Measurements from ENCODE around the gene CORO2A. TPM values are rescaled to one million over a fixed set of nuclear protein-coding genes. Genes with fewer than 3 reads are reported as not detected.
A peak's percentile ranks its signal among the peaks of the same experiment; 100 is the strongest.

Gene CORO2A
- total and polyA plus RNA-seq, 2 of the 4 experiments (the other 2 are of a cell fraction), result 1.9 to 2.2 TPM

- Histone ChIP-seq H3K27ac (ENCODE audit: insufficient read depth, low read length) (peak overlapping the region; percentile 55), H3K14ac (replicated peaks; ENCODE audit: low read depth, low read length) (peak overlapping the region; percentile 31; the same call in 1 of the 2 replicates), H3K27me3 (ENCODE audit: control insufficient read depth, insufficient read depth, low read length) (no peaks in the 10 kb centered on the region), H2BK20ac (ENCODE audit: low read depth, low read length) (peak overlapping the region; percentile 75; the same call in 1 of the 2 replicates), H2AK5ac (ENCODE audit: low read depth, low read length) (peak overlapping the region; percentile 86; the same call in 1 of the 2 replicates), H3K4ac (ENCODE audit: low read depth, low read length) (peak overlapping the region; percentile 50), H3K9me1 (ENCODE audit: insufficient read depth, low read length) (peaks cover 19% of the 10 kb centered on the region), H3K79me1 (ENCODE audit: low read depth in 1 of 2, low read length in 2 of 2) (peaks cover 9 to 57% of the 10 kb centered on the region in 2 experiments), H4K20me1 (ENCODE audit: insufficient read depth, low read length) (no peaks in the 10 kb centered on the region), H3K36me3 (ENCODE audit: control insufficient read depth, insufficient read depth, low read length) (peaks cover 18% of the 10 kb centered on the region), H3K56ac (ENCODE audit: extremely low read depth, insufficient read depth, low read length) (no peak overlapping the region), H2AFZ (replicated peaks; ENCODE audit: low read length, poor library complexity) (no peak overlapping the region), H4K91ac (ENCODE audit: insufficient read depth, low read depth, low read length) (peak overlapping the region; percentile 46), H4K5ac (ENCODE audit: low read depth, low read length) (peak overlapping the region; percentile 51), H3K18ac (ENCODE audit: low read depth, low read length) (no peak overlapping the region), H3K23ac (ENCODE audit: low read depth, low read length) (no peak overlapping the region), H3K4me2 (ENCODE audit: low read depth, low read length) (no peak overlapping the region), H2BK120ac (ENCODE audit: low read depth, low read length) (peak overlapping the region; percentile 65), H3K4me1 (ENCODE audit: control insufficient read depth, insufficient read depth, low read length) (peaks cover 20% of the 10 kb centered on the region), H2BK5ac (ENCODE audit: low read depth, low read length, poor library complexity, severe bottlenecking) (peak overlapping the region; percentile 73), H2AK9ac (replicated peaks; ENCODE audit: low read depth, low read length, poor library complexity) (no peak overlapping the region), H3K9ac (ENCODE audit: low read depth, low read length) (no peak overlapping the region), H3K4me3 (ENCODE audit: insufficient read depth, low read depth, low read length) (no peak overlapping the region), H4K8ac (ENCODE audit: low read depth in 2 of 2, low read length in 2 of 2) (peak overlapping the region in 1 of 2 experiments; percentile 19; a peak in 2 of 4 replicates), H2BK15ac (ENCODE audit: low read depth, low read length) (peak overlapping the region; percentile 11; the same call in 1 of the 3 replicates), H3K9me3 (ENCODE audit: control insufficient read depth, insufficient read depth, low read length) (no peaks in the 10 kb centered on the region)
- dilution Hi-C loops (cut with HindIII; ENCODE audit: low sequenced_read_pairs, unreplicated experiment), result no loop called here
- TF ChIP-seq NFE2L2 (IDR thresholded peaks at IDR 0.05; ENCODE audit: low read depth, low read length), result no peak
- TF ChIP-seq SMC3 (IDR thresholded peaks at IDR 0.05; ENCODE audit: low read depth, low read length), result no peak
- TF ChIP-seq CHD1 (IDR thresholded peaks at IDR 0.05; ENCODE audit: low read depth, low read length), result no peak
- no peak for TF ChIP-seq CTCF (conservative IDR thresholded peaks at IDR 0.05; ENCODE audit: low read depth, low read length)
- no peak for TF ChIP-seq RAD21 (IDR thresholded peaks at IDR 0.05; ENCODE audit: low read length)
- TF ChIP-seq RCOR1 (IDR thresholded peaks at IDR 0.05; ENCODE audit: insufficient replicate concordance, low read length), result no peak
- TF ChIP-seq ELK1 (IDR thresholded peaks at IDR 0.05; ENCODE audit: borderline replicate concordance, low read depth, low read length), result no peak
- TF ChIP-seq BHLHE40 (IDR thresholded peaks at IDR 0.05; ENCODE audit: low read depth, low read length), result no peak
- TF ChIP-seq CEBPB (IDR thresholded peaks at IDR 0.05; ENCODE audit: low read depth, low read length), result no peak
- TF ChIP-seq MAFK (IDR thresholded peaks at IDR 0.05; ENCODE audit: low read depth, low read length), result no peak
- TF ChIP-seq USF2 (IDR thresholded peaks at IDR 0.05; ENCODE audit: low read depth, low read length), result no peak
- TF ChIP-seq POLR2A (IDR thresholded peaks at IDR 0.05; ENCODE audit: low read depth, low read length), result no peak
- intact Hi-C loops (cut with micrococcal nuclease), result no loop called here
- BruUV-seq (replicated peaks), result no TSS peak
- POLR2A ChIA-PET (ENCODE audit: unreplicated experiment), result no interaction called here
- in situ Hi-C loops (cut with MboI; ENCODE audit: low sequenced_read_pairs), result no loop called here
- CTCF ChIA-PET, result no interaction called here
- ATAC-seq (ENCODE audit: low read depth) (no peak), DNase-seq (no peak)
- WGBS, 2 experiments (ENCODE audit: extremely low coverage in 2 of 2, insufficient read length in 1 of 2), result no CpG with 5 or more reads among the region's 5 CpGs
Measured at GRCh38 chr9:98232926-98233325, 40.5 kb upstream of the CORO2A start.

All from IMR-90 (cell line).